ENCODE measurements around the gene OXGR1. TPM values are rescaled to one million over a fixed set of nuclear protein-coding genes. Genes with fewer than 3 reads are reported as not detected.
"Not testable (repeated sequence)": the region's sequence is repeated elsewhere in the genome, so short reads cannot be mapped to it uniquely, and the experiment has no call there.

Gene OXGR1
- total and polyA plus RNA-seq, 2 of the 4 experiments (the other 2 are of a cell fraction): not detected

- 0% methylated on average over 1 of the region's 5 CpGs; no CpG with 5 or more reads in 1 of the 2 experiments for WGBS, 2 experiments (ENCODE audit: extremely low coverage in 2 of 2, insufficient read length in 1 of 2)
- Histone ChIP-seq H3K23ac (ENCODE audit: low read depth, low read length) (no peak overlapping the region), H3K9me1 (ENCODE audit: insufficient read depth, low read length) (no peaks in the 10 kb centered on the region), H2AK9ac (replicated peaks; ENCODE audit: low read depth, low read length, poor library complexity) (no peak overlapping the region), H2BK120ac (ENCODE audit: low read depth, low read length) (no peak overlapping the region), H3K4me3 (ENCODE audit: insufficient read depth, low read depth, low read length) (no peak overlapping the region), H3K18ac (ENCODE audit: low read depth, low read length) (no peak overlapping the region), H2BK20ac (ENCODE audit: low read depth, low read length) (no peak overlapping the region), H3K79me1 (ENCODE audit: low read depth in 1 of 2, low read length in 2 of 2) (no peaks in the 10 kb centered on the region), H3K9me3 (ENCODE audit: control insufficient read depth, insufficient read depth, low read length) (no peaks in the 10 kb centered on the region), H2AFZ (replicated peaks; ENCODE audit: low read length, poor library complexity) (no peak overlapping the region), H3K4me1 (ENCODE audit: control insufficient read depth, insufficient read depth, low read length) (0 out of 2 replicates have a peak, but pooled peaks cover under 1% of the 10 kb centered on the region), H3K4ac (ENCODE audit: low read depth, low read length) (no peak overlapping the region), H3K4me2 (ENCODE audit: low read depth, low read length) (no peak overlapping the region), H2BK15ac (ENCODE audit: low read depth, low read length) (no peak overlapping the region), H3K9ac (ENCODE audit: low read depth, low read length) (no peak overlapping the region), H2BK5ac (ENCODE audit: low read depth, low read length, poor library complexity, severe bottlenecking) (no peak overlapping the region), H4K91ac (ENCODE audit: insufficient read depth, low read depth, low read length) (no peak overlapping the region), H4K5ac (ENCODE audit: low read depth, low read length) (no peak overlapping the region), H4K20me1 (ENCODE audit: insufficient read depth, low read length) (no peaks in the 10 kb centered on the region), H2AK5ac (ENCODE audit: low read depth, low read length) (no peak overlapping the region), H3K56ac (ENCODE audit: extremely low read depth, insufficient read depth, low read length) (no peak overlapping the region), H3K27me3 (ENCODE audit: control insufficient read depth, insufficient read depth, low read length) (peaks cover 7% of the 10 kb centered on the region), H3K36me3 (ENCODE audit: control insufficient read depth, insufficient read depth, low read length) (no peaks in the 10 kb centered on the region), H3K27ac (ENCODE audit: insufficient read depth, low read length) (no peak overlapping the region), H4K8ac (ENCODE audit: low read depth in 2 of 2, low read length in 2 of 2) (no peak overlapping the region), H3K14ac (replicated peaks; ENCODE audit: low read depth, low read length) (no peak overlapping the region)
- POLR2A ChIA-PET (ENCODE audit: unreplicated experiment): no interaction called here
- CTCF ChIA-PET: no interaction called here
- DNase-seq: no peak
- no TSS peak for BruUV-seq (replicated peaks)
- in situ Hi-C loops (cut with MboI; ENCODE audit: low sequenced_read_pairs) (no loop called here), intact Hi-C loops (cut with micrococcal nuclease) (loop anchor here (10.0 kb wide), 1 partner anchor 548 kb away; no protein-coding TSS in a partner anchor), dilution Hi-C loops (cut with HindIII; ENCODE audit: low sequenced_read_pairs, unreplicated experiment) (no loop called here)
- no peak for TF ChIP-seq POLR2A (IDR thresholded peaks at IDR 0.05; ENCODE audit: low read depth, low read length)
- TF ChIP-seq CEBPB (IDR thresholded peaks at IDR 0.05; ENCODE audit: low read depth, low read length): no peak
- TF ChIP-seq RCOR1 (IDR thresholded peaks at IDR 0.05; ENCODE audit: insufficient replicate concordance, low read length): no peak
- TF ChIP-seq SMC3 (IDR thresholded peaks at IDR 0.05; ENCODE audit: low read depth, low read length): no peak
- ATAC-seq (ENCODE audit: low read depth): no peak
These were observed 32.4 kb upstream of the OXGR1 start for GRCh38 chr13:97026531-97027161.

- H2AK9ac ChIP-seq (replicated peaks; ENCODE audit: low read depth, low read length, poor library complexity); BruUV-seq (replicated peaks); H3K36me3 ChIP-seq (ENCODE audit: control insufficient read depth, insufficient read depth, low read length); H2BK15ac ChIP-seq (ENCODE audit: low read depth, low read length); H3K56ac ChIP-seq (ENCODE audit: extremely low read depth, insufficient read depth, low read length); H3K4me1 ChIP-seq (ENCODE audit: control insufficient read depth, insufficient read depth, low read length); H2BK120ac ChIP-seq (ENCODE audit: low read depth, low read length); H4K5ac ChIP-seq (ENCODE audit: low read depth, low read length); ATAC-seq (ENCODE audit: low read depth); H2AFZ ChIP-seq (replicated peaks; ENCODE audit: low read length, poor library complexity); H2BK20ac ChIP-seq (ENCODE audit: low read depth, low read length); in situ Hi-C loops (cut with MboI; ENCODE audit: low sequenced_read_pairs); H3K79me1 ChIP-seq (ENCODE audit: low read depth in 1 of 2, low read length in 2 of 2); H4K91ac ChIP-seq (ENCODE audit: insufficient read depth, low read depth, low read length); H3K9me1 ChIP-seq (ENCODE audit: insufficient read depth, low read length); H3K4ac ChIP-seq (ENCODE audit: low read depth, low read length); H2BK5ac ChIP-seq (ENCODE audit: low read depth, low read length, poor library complexity, severe bottlenecking); H4K8ac ChIP-seq (ENCODE audit: low read depth in 2 of 2, low read length in 2 of 2); H4K20me1 ChIP-seq (ENCODE audit: insufficient read depth, low read length); H3K18ac ChIP-seq (ENCODE audit: low read depth, low read length); H3K23ac ChIP-seq (ENCODE audit: low read depth, low read length); H3K9ac ChIP-seq (ENCODE audit: low read depth, low read length); H3K14ac ChIP-seq (replicated peaks; ENCODE audit: low read depth, low read length); H3K4me3 ChIP-seq (ENCODE audit: insufficient read depth, low read depth, low read length); H2AK5ac ChIP-seq (ENCODE audit: low read depth, low read length); POLR2A ChIA-PET (ENCODE audit: unreplicated experiment); H3K9me3 ChIP-seq (ENCODE audit: control insufficient read depth, insufficient read depth, low read length); H3K4me2 ChIP-seq (ENCODE audit: low read depth, low read length); H3K27ac ChIP-seq (ENCODE audit: insufficient read depth, low read length); dilution Hi-C loops (cut with HindIII; ENCODE audit: low sequenced_read_pairs, unreplicated experiment); DNase-seq: not testable (repeated sequence)
- WGBS, 2 experiments (ENCODE audit: extremely low coverage in 2 of 2, insufficient read length in 1 of 2): no CpG with 5 or more reads among the region's 1 CpG
- CTCF ChIA-PET: interaction anchor here (1.0 kb wide), 1 partner anchor 66 kb away, joined by 4 read pairs; no protein-coding TSS in a partner anchor
- intact Hi-C loops (cut with micrococcal nuclease): loop anchor here (10.0 kb wide), 1 partner anchor 551 kb away; no protein-coding TSS in a partner anchor
- H3K27me3 ChIP-seq (ENCODE audit: control insufficient read depth, insufficient read depth, low read length): peaks cover 18% of the 10 kb centered on the region
These were observed 29.5 kb upstream of the OXGR1 start for GRCh38 chr13:97023812-97024211.
